HG03521 (cell line): ENCODE measurements around the gene AKAP9.
"Not testable (repeated sequence)": the region's sequence is repeated elsewhere in the genome, so short reads cannot be mapped to it uniquely, and the experiment has no call there.

Experiments used
- ATAC-seq: cut with Tn5 transposase; IDR thresholded peaks from one replicate; pipeline ENCODE4 v1.9.1; 2021; ENCODE audit warnings: mild to moderate bottlenecking, moderate library complexity; ENCODE audit not compliant: unreplicated experiment

The AKAP9 gene

DNA sequence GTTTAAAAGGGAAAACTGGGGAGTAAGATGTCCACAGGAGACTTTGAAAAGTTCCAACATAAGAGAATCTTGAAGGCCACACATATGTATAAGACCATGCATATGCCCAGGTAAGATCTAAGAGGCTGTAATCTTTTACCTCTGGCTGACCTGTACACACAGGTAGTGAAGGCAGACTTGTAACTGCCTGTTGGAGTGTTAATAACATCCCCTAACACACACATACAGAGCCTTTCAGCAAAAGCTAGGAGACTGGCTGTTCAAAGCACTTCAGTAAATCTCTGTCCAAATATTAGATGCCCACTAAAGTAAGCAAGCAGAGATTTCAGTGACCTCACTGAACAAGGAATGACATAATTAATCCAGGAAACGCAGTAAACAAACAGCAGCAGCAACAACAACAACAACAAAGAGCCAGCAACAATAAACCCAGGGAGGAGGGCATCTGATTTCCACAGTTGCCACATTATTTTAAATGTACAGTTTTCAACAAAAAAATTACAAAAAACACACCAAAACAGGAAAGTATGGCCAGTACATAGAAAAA lies 178.6 kb downstream of the AKAP9 start:
- ATAC-seq, result no peak

- ATAC-seq, result no peak
These were observed 181.0 kb downstream of the AKAP9 start for GRCh38 chr7:92121681-92122080.

- no peak for ATAC-seq
These were observed 190.4 kb downstream of the AKAP9 start for GRCh38 chr7:92131093-92131492.

DNA sequence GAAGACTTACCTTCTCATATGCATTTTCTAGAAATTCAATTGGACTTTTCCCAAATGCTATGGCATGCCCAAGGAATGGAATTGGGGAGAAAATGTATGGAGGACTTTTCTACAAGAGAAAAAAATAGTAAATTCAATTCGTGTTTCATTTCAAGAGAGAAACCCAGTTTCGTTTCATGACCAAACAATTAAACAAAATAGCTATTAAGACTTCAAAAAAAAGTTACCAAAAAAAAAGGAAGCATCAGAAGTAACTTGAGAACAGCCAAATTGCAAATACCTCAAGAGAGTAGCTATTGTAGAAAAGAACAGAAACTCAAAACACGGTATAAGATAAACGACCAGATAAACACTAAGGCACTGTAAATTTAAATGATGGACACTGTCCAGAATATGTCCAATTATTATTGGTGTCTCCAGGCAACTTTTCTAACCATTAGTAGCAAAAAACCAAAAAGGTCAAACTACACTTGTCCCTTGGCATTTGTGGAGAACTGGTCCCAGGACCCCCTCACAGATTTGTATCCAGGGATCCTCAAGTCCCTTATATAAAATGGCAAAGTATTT lies 191.2 kb downstream of the AKAP9 start:
- ATAC-seq, result no peak

- no peak for ATAC-seq
These were observed 192.6 kb downstream of the AKAP9 start for GRCh38 chr7:92133133-92133736.

DNA sequence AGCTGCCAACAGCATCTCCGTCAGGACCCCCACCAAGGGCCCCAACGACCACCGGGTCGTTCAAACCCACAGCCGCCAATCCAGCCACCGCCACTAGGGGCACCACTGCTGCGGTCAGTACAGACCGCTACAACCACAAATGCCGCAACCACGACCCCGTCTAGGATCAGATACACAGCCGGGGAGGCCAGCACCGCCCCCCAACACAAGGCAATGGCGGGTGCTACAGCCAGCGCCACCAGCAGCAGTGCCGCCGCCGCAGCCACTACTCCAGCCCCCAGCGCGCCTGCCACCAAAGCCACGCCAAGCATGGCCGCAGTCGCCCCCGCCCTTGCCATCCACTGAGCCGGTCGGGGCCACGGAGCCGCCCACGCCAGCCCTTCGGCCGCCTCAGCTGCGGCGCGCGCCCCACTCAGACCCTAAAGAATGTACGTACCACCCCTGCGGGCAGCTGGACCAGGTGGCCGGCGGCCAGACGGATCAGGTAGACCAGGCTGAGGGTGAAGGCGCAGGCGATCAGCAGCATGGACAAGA lies 193.1 kb downstream of the AKAP9 start:
- peak; percentile 30 for ATAC-seq

DNA sequence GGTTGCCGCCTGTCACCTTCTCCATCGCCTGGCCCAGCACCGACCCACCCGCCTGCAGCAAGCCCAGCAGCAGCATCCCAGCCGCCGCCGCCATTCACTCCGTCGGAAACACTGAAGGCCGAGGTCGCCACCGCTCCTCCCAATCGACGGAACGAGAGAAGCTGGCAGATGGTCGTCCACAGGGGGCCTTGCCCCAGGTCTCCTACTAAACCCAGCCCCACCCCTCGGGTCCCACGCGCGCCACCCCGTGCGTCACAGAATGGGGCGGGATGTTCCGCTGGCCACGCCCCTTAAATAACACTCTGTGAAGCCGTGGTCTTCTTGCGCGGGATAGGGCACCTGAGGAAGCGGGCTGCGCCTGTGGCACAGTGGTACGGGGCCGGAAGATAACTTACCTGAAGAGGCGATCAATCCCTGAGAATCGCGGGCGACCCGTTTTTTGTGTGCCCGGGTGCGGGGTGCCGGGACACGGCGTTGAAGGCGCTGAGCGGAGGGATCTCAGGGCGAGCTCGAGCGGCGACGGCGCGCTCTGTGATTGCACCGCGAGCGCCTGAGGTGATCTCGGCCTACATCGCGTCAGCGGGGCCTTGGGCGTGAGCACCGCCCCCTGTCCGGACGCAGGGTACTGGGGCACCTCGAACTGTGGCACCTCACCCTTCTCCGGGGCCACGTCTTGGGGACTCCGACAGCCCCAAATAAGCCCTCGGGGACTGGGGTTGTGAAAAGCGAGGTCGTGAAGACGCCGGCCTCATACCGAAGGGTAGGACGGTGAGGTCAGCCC lies 193.8 kb downstream of the AKAP9 start, which contains the start of gene CYP51A1:
Gene CYP51A1, minus strand, starts transcription at position 207 of the 781 bp plus-strand sequence. Its CDS starts 113 bp downstream, at position 94.
- peak; percentile 84 for ATAC-seq

DNA sequence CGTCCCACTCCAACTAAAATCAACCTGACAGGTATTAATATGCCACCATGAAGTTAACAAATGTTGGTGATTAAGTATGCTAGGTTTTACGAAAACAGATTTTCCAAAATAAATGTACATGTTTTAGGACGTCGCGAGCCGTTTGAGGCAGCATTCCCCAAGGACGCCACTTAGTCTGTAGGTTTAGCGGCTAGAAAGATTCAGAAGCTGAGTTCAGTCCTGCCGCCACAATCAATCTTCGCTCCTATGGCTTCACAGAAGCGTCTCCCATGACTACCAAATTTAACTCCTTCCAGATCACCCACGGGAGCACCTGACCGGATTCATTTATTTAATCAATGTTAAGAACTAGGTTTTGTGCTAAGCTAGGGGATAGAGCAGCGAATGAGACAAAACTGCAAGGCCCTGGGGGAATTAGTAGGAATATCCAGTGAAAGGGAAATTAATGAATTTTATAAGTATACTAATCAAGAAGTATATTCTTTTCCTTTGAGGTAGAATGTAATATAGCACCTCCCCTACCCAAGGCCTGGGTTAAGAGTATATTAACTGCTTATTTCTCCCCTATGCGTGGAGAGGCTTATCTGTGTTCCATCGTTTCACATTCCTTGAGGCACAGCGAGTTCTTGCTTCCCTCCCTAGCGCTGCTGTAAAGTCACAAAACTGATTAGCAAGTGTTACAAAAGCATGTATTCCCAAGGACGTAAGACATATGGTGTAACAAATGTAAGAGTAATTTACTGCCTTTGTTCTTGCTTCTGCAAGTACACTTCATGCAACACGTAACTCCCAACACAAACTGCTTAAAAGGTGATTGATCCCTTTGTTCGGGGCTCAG lies 194.6 kb downstream of the AKAP9 start:
- ATAC-seq, result no peak

- ATAC-seq, result no peak
These were observed 196.9 kb downstream of the AKAP9 start for GRCh38 chr7:92137557-92137956.

GRCh38 chr7:92141161-92141560 lies 200.5 kb downstream of the AKAP9 start:
- ATAC-seq, result no peak

- not testable (repeated sequence) for ATAC-seq
These were observed 202.1 kb downstream of the AKAP9 start for GRCh38 chr7:92142791-92143190.

- not testable (repeated sequence) for ATAC-seq
These were observed 202.7 kb downstream of the AKAP9 start for GRCh38 chr7:92143192-92143880.

GRCh38 chr7:92149736-92150239 lies 209.1 kb downstream of the AKAP9 start:
- ATAC-seq, result no peak

GRCh38 chr7:92150450-92151017 lies 209.9 kb downstream of the AKAP9 start:
- ATAC-seq, result no peak

GRCh38 chr7:92155108-92155739 lies 214.6 kb downstream of the AKAP9 start:
- ATAC-seq, result no peak

DNA sequence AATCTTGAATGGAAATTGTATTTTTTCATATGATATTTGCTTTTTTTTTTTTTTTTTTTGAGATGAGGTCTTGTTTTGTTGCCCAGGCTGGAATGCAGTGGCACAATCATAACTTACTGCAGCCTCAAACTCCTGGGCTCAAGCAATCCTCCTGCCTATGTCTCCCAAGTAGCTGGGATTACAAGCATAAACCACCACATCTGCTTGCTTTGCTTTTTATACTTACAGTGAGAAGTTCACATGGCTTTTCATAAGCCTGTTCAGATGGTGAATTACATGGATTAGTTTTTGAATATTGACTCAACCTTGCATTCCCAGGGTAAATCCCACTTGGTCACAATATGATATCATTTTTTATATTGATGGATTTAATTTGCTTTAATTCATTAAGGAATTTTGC lies 216.3 kb downstream of the AKAP9 start:
- no peak for ATAC-seq

DNA sequence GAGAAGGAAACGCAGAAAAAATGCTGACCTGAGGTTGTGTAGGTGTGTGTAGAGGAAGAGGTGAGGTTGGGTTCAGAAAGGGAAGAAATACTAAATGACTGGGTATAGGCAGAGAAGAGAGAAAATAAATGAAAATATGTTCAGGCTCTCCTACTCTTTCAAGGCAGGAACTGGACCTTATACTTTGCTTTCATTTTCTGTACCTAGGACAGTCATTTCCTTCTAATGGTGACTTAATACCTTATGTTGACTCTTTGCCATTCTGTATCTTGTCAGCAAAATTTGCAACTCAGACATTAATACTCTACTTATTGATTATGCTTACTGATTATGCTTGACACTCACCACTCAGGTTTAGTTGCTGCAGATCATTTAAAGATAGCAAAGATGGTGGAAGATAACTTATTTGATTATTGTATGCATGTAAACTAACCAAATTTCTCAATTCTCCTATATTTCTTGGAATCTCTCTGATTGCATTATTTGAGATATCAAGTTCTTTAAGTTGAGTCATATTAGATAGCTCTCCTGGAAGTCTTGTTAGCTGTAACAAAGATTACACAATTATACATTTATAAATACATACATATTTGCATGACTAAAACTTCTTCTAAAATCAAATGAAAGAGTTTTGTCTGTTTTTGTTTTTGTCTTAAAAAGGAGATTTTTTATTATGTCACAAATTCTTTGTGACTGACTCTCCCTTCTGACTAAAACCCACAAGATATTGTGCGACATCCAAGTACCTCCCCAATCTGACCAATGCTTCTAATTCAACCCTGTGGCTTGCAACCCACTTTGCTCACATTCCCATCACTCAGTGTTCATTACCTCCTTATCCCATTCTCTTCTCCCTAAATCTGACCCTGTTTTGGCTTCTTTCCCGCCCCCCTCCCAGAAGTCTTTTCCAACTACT lies 218.3 kb downstream of the AKAP9 start:
- ATAC-seq, result peak; percentile 71
